MM.1S (cell line): Measurements from ENCODE around the gene CLGN.

Source experiments
- DNase-seq: peaks from one replicate; pipeline ENCODE4 v3.0.0-alpha.2; 2015
- H2AFZ ChIP-seq: fragments of 300-600 bp; sonication (generic); 2 replicates; pipeline ENCODE4 v1.6.0; 2016; ENCODE audit warnings: antibody characterized with exemption, low read length
- H3F3A ChIP-seq: fragments of 300-600 bp; sonication (generic); 2 replicates; pipeline ENCODE4 v1.6.1; 2016; ENCODE audit warnings: mild to moderate bottlenecking, antibody characterized with exemption, low read length, moderate library complexity, mixed read lengths; ENCODE audit not compliant: insufficient read depth
- H3K27ac ChIP-seq: fragments of 300-600 bp; sonication (generic); 2 replicates; pipeline ENCODE4 v1.5.1; 2016; ENCODE audit warnings: mild to moderate bottlenecking, low read length
- H3K27me3 ChIP-seq: fragments of 300-600 bp; sonication (generic); replicated peaks from 2 replicates; pipeline ENCODE4 v1.6.0; 2016; ENCODE audit warnings: low read length; ENCODE audit not compliant: insufficient read depth
- H3K36me3 ChIP-seq: fragments of 300-600 bp; sonication (generic); replicated peaks from 2 replicates; pipeline ENCODE4 v1.6.1; 2016; ENCODE audit warnings: mild to moderate bottlenecking, low read length, mixed read lengths; ENCODE audit not compliant: insufficient read depth
- H3K4me1 ChIP-seq: fragments of 300-600 bp; sonication (generic); 2 replicates; pipeline ENCODE4 v1.6.1; 2016; ENCODE audit warnings: low read length, mixed read lengths
- H3K4me2 ChIP-seq: fragments of 300-600 bp; sonication (generic); 2 replicates; pipeline ENCODE4 v1.6.0; 2016; ENCODE audit warnings: low read depth, low read length
- H3K4me3 ChIP-seq: fragments of 300-600 bp; sonication (generic); 2 replicates; pipeline ENCODE4 v1.5.1; 2016; ENCODE audit warnings: low read length, mixed read lengths
- H3K79me2 ChIP-seq: fragments of 300-600 bp; sonication (generic); 2 replicates; pipeline ENCODE4 v1.6.1; 2016; ENCODE audit warnings: mixed run types, low read length, mixed read lengths
- H3K9ac ChIP-seq: fragments of 300-600 bp; sonication (generic); 2 replicates; pipeline ENCODE4 v1.6.1; 2016; ENCODE audit warnings: low read length, mixed read lengths
- H3K9me2 ChIP-seq: fragments of 300-600 bp; sonication (generic); replicated peaks from 2 replicates; pipeline ENCODE4 v1.6.1; 2016; ENCODE audit warnings: mild to moderate bottlenecking, low read length, mixed read lengths; ENCODE audit not compliant: insufficient read depth
- H3K9me3 ChIP-seq: fragments of 300-600 bp; sonication (generic); replicated peaks from 2 replicates; pipeline ENCODE4 v1.6.1; 2016; ENCODE audit warnings: mild to moderate bottlenecking, low read length, mixed read lengths; ENCODE audit not compliant: insufficient read depth
- H4K20me1 ChIP-seq: fragments of 300-600 bp; sonication (generic); 2 replicates; pipeline ENCODE4 v1.6.1; 2016; ENCODE audit warnings: mild to moderate bottlenecking, low read length, moderate library complexity, mixed read lengths; ENCODE audit not compliant: insufficient read depth
- EZH2 ChIP-seq: fragments of 300-600 bp; sonication (generic); optimal IDR thresholded peaks from 2 replicates; pipeline ENCODE3; 2017; ENCODE audit warnings: low read depth, mild to moderate bottlenecking, antibody characterized with exemption, low read length, mixed read lengths
- EZH2phosphoT487 ChIP-seq: fragments of 300-600 bp; sonication (generic); IDR thresholded peaks from 2 replicates; pipeline ENCODE4 v1.6.1; 2018; ENCODE audit warnings: antibody characterized with exemption, low read length
- TF ChIP-seq, protein P1 (sequence below): fragments of 300-600 bp; sonication (generic); IDR thresholded peaks from 2 replicates; pipeline ENCODE4 v1.5.1; 2016; ENCODE audit warnings: antibody characterized with exemption, low read length, mixed read lengths

Gene CLGN

GRCh38 chr4:140466146-140466545 is 38.7 kb upstream of the CLGN start:
- H3K9me3 ChIP-seq: no peaks in the 10 kb centered on the region
- no peaks in the 10 kb centered on the region for H3K9me2 ChIP-seq
- H2AFZ ChIP-seq: no peak overlapping the region
- H3K27ac ChIP-seq: no peak overlapping the region
- no peaks in the 10 kb centered on the region for H3K4me1 ChIP-seq
- TF ChIP-seq EZH2phosphoT487: no peak
- TF ChIP-seq EZH2: no peak
- TF ChIP-seq, protein P1, sequence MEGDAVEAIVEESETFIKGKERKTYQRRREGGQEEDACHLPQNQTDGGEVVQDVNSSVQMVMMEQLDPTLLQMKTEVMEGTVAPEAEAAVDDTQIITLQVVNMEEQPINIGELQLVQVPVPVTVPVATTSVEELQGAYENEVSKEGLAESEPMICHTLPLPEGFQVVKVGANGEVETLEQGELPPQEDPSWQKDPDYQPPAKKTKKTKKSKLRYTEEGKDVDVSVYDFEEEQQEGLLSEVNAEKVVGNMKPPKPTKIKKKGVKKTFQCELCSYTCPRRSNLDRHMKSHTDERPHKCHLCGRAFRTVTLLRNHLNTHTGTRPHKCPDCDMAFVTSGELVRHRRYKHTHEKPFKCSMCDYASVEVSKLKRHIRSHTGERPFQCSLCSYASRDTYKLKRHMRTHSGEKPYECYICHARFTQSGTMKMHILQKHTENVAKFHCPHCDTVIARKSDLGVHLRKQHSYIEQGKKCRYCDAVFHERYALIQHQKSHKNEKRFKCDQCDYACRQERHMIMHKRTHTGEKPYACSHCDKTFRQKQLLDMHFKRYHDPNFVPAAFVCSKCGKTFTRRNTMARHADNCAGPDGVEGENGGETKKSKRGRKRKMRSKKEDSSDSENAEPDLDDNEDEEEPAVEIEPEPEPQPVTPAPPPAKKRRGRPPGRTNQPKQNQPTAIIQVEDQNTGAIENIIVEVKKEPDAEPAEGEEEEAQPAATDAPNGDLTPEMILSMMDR: no peak
- no peak for DNase-seq
- no peaks in the 10 kb centered on the region for H3F3A ChIP-seq
- H4K20me1 ChIP-seq: no peaks in the 10 kb centered on the region
- no peaks in the 10 kb centered on the region for H3K79me2 ChIP-seq
- H3K27me3 ChIP-seq: no peaks in the 10 kb centered on the region
- no peak overlapping the region for H3K4me2 ChIP-seq
- H3K4me3 ChIP-seq: no peak overlapping the region
- no peak overlapping the region for H3K9ac ChIP-seq
- no peaks in the 10 kb centered on the region for H3K36me3 ChIP-seq

- no peaks in the 10 kb centered on the region for H3K9me3 ChIP-seq
- H3K9me2 ChIP-seq: no peaks in the 10 kb centered on the region
- no peak overlapping the region for H3K4me3 ChIP-seq
- H3K27ac ChIP-seq: no peak overlapping the region
- no peaks in the 10 kb centered on the region for H3K27me3 ChIP-seq
- no peaks in the 10 kb centered on the region for H4K20me1 ChIP-seq
- H3K4me2 ChIP-seq: no peak overlapping the region
- H3K79me2 ChIP-seq: no peaks in the 10 kb centered on the region
- H2AFZ ChIP-seq: no peak overlapping the region
- TF ChIP-seq EZH2phosphoT487: no peak
- TF ChIP-seq, protein P1: no peak
- TF ChIP-seq EZH2: no peak
- H3K36me3 ChIP-seq: no peaks in the 10 kb centered on the region
- no peaks in the 10 kb centered on the region for H3F3A ChIP-seq
- H3K4me1 ChIP-seq: no peaks in the 10 kb centered on the region
- DNase-seq: no peak
- H3K9ac ChIP-seq: no peak overlapping the region
Observed at GRCh38 chr4:140463614-140464013, 36.2 kb upstream of the CLGN start.

DNA sequence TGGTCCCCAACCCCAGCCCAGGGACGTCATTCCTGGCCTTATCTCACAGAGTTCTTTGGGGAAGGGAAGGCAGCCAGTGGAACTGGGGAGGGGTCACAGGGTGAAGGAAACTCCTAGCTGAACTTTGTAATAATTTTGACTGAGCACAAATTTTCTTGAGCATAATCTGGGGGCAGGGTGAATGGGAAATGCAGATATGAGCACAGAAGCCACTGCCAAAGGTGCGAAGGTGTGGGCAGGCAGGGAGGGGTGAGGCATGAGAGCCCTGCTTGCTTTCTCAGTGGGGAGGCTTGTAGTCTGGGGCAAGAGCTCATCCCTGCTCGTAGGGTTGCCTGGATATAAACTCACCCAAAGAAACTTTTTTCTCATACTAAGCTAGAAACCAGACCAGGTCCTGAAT is 35.7 kb upstream of the CLGN start:
- H2AFZ ChIP-seq: no peak overlapping the region
- no peaks in the 10 kb centered on the region for H3K27me3 ChIP-seq
- H3K79me2 ChIP-seq: no peaks in the 10 kb centered on the region
- no peaks in the 10 kb centered on the region for H3K4me1 ChIP-seq
- H3K4me3 ChIP-seq: no peak overlapping the region
- no peak for TF ChIP-seq EZH2
- no peak for TF ChIP-seq EZH2phosphoT487
- TF ChIP-seq, protein P1: no peak
- H3K36me3 ChIP-seq: no peaks in the 10 kb centered on the region
- no peak overlapping the region for H3K4me2 ChIP-seq
- H3F3A ChIP-seq: no peaks in the 10 kb centered on the region
- no peak overlapping the region for H3K9ac ChIP-seq
- no peaks in the 10 kb centered on the region for H3K9me3 ChIP-seq
- DNase-seq: no peak
- H3K27ac ChIP-seq: no peak overlapping the region
- H4K20me1 ChIP-seq: no peaks in the 10 kb centered on the region
- H3K9me2 ChIP-seq: no peaks in the 10 kb centered on the region
